Natural killer cell (primary cell): ENCODE data around the gene MACROD2. TPM values are rescaled to one million over a fixed set of nuclear protein-coding genes. Genes with fewer than 3 reads are reported as not detected.

Experiments used
- ATAC-seq, 3 donors: fragments of 150-1000 bp in 2 of 3; fragments of 200-7000 bp in 1 of 3; cut with Tn5 transposase; 1 replicate in 1 of 3; 2 replicates in 2 of 3; pipeline ENCODE4 v1.10.0; 2021; ENCODE audit warnings: mild to moderate bottlenecking in 2 of 3, moderate library complexity in 2 of 3
- DNase-seq, 2 donors: peaks; one replicate each; pipeline versions ENCODE4 v3.0.0 to v3.0.0-alpha.2; 2013 to 2021; ENCODE audit warnings: mixed read lengths in 1 of 2
- H3K27ac ChIP-seq: one replicate; pipeline ENCODE4 v1.5.1; 2013; ENCODE audit warnings: mild to moderate bottlenecking, low read length
- H3K27me3 ChIP-seq: one replicate; pipeline ENCODE4 v1.6.1; 2013; ENCODE audit warnings: low read length; ENCODE audit not compliant: control insufficient read depth, insufficient read depth
- H3K36me3 ChIP-seq: one replicate; pipeline ENCODE4 v1.6.1; 2013; ENCODE audit warnings: low read length; ENCODE audit not compliant: control insufficient read depth, insufficient read depth
- H3K4me1 ChIP-seq: one replicate; pipeline ENCODE4 v1.6.1; 2013; ENCODE audit warnings: low read length; ENCODE audit not compliant: control insufficient read depth, insufficient read depth
- H3K4me3 ChIP-seq: one replicate; pipeline ENCODE4 v1.5.1; 2013; ENCODE audit warnings: low read length
- H3K9me3 ChIP-seq: one replicate; pipeline ENCODE4 v1.6.1; 2013; ENCODE audit warnings: low read length; ENCODE audit not compliant: control insufficient read depth, insufficient read depth
- H3K27ac Mint-ChIP-seq, 2 donors: one replicate each; pipeline ENCODE4 v1.8.0; 2022; ENCODE audit warnings: mild to moderate bottlenecking in 2 of 2, mixed read lengths in 2 of 2, moderate library complexity in 1 of 2
- H3K27me3 Mint-ChIP-seq, 2 donors: one replicate each; pipeline ENCODE4 v1.8.0; 2022; ENCODE audit warnings: low read depth in 2 of 2, mixed read lengths in 2 of 2
- H3K36me3 Mint-ChIP-seq: one replicate; pipeline ENCODE4 v1.8.0; 2022; ENCODE audit warnings: mixed read lengths
- H3K4me1 Mint-ChIP-seq, 2 donors: one replicate each; pipeline ENCODE4 v1.8.0; 2022; ENCODE audit warnings: mixed read lengths in 2 of 2
- H3K4me3 Mint-ChIP-seq: one replicate; pipeline ENCODE4 v1.8.0; 2022; ENCODE audit warnings: mild to moderate bottlenecking, moderate library complexity, mixed read lengths
- H3K9me3 Mint-ChIP-seq, 2 donors: one replicate each; pipeline ENCODE4 v1.8.0; 2022; ENCODE audit warnings: mixed read lengths in 2 of 2
- WGBS: methylation state at CpG from one replicate; pipeline ENCODE4 v1.1.7; 2013; ENCODE audit warnings: missing lambda C conversion rate; ENCODE audit not compliant: insufficient coverage; 5-methylcytosine and 5-hydroxymethylcytosine counted together
- intact Hi-C: fragments of 100-400 bp; cut with micrococcal nuclease; formaldehyde crosslinking; loops from one replicate; pipeline ENCODE4 v1.14.2; 2022
- total RNA-seq, 4 donors: library from RNA; stranded (reverse); fragments of 120-200 nt in 1 of 4; gene quantifications; one replicate each; pipeline versions ENCODE4 v1.2.3 to v1.2.4, GENCODE V29; 2013 to 2022
- TF ChIP-seq, protein P1 (sequence below): fragments of 200-600 bp; IDR thresholded peaks from one replicate; pipeline ENCODE4 v1.8.0; 2022; ENCODE audit warnings: antibody characterized with exemption

The MACROD2 gene
- total RNA-seq, 3 donors from 2014 or later (not counting 1 experiment from before 2014, with no cell fraction given): 0.19 to 0.88 TPM; not detected in 1

DNA sequence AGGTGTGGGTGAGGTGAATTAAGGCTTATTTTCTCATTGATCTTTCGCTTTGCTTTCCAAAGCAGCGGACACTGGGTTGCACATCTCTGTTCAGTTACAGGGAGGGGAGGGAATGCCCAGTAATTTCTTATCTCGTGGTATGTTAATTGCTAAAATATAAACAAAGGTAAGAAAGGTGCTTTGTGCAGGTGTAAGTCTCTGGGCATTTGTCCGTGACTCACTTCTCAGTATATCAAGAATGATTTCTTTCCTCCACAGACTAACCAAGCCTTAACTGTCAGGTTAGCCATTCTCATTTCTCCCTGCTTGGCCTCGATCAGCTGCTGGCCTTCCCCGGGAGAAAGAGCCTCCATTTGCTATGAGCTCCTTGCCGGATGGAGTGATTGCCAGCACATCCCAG is 1715.9 kb downstream of the MACROD2 start:
- H3K27me3 ChIP-seq: no peaks in the 10 kb centered on the region

DNA sequence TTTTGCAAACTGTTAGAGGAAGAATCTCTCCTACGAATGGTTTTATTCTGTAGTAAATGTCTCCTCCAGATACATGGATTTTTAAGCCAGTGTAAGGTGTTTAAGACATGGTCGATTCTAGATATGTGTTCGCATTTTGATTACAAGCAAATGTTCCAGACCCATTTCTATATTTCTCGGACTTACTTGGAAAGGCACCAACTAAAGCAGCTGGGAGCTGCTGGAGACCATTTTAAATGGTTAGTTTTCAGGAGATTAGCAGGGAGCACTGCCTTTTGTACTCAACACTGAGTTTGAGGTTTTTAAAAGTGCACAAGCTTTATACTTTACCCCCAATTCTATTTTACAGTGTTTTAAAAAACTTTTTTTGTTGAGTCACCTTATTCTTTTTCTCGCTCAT is 1720.9 kb downstream of the MACROD2 start:
- H3K36me3 ChIP-seq: no peaks in the 10 kb centered on the region
- no peak overlapping the region for H3K4me3 ChIP-seq
- no peaks in the 10 kb centered on the region for H3K4me1 Mint-ChIP-seq
- peaks cover 0 to 5% of the 10 kb centered on the region in 2 donors for H3K27me3 Mint-ChIP-seq
- DNase-seq: no peak
- H3K4me3 Mint-ChIP-seq: no peak overlapping the region
- H3K27ac Mint-ChIP-seq: no peak overlapping the region
- 95% methylated on average over 5 of the region's 5 CpGs for WGBS
- no peaks in the 10 kb centered on the region for H3K27me3 ChIP-seq
- no peak overlapping the region for H3K27ac ChIP-seq
- H3K9me3 ChIP-seq: no peaks in the 10 kb centered on the region
- H3K9me3 Mint-ChIP-seq: peaks cover 0 to 3% of the 10 kb centered on the region in 2 donors
- no peak for ATAC-seq
- H3K36me3 Mint-ChIP-seq: no peaks in the 10 kb centered on the region
- H3K4me1 ChIP-seq: no peaks in the 10 kb centered on the region
- intact Hi-C loops: no loop called here
- TF ChIP-seq, protein P1, sequence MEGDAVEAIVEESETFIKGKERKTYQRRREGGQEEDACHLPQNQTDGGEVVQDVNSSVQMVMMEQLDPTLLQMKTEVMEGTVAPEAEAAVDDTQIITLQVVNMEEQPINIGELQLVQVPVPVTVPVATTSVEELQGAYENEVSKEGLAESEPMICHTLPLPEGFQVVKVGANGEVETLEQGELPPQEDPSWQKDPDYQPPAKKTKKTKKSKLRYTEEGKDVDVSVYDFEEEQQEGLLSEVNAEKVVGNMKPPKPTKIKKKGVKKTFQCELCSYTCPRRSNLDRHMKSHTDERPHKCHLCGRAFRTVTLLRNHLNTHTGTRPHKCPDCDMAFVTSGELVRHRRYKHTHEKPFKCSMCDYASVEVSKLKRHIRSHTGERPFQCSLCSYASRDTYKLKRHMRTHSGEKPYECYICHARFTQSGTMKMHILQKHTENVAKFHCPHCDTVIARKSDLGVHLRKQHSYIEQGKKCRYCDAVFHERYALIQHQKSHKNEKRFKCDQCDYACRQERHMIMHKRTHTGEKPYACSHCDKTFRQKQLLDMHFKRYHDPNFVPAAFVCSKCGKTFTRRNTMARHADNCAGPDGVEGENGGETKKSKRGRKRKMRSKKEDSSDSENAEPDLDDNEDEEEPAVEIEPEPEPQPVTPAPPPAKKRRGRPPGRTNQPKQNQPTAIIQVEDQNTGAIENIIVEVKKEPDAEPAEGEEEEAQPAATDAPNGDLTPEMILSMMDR: no peak

More for the DNA sequence above, 1715.9 kb downstream of the MACROD2 start:
- Histone ChIP-seq H3K4me1 (no peaks in the 10 kb centered on the region), H3K9me3 (no peaks in the 10 kb centered on the region), H3K4me3 (no peak overlapping the region), H3K27ac (no peak overlapping the region), H3K36me3 (no peaks in the 10 kb centered on the region)
- DNase-seq: no peak
- intact Hi-C loops: no loop called here
- no peaks in the 10 kb centered on the region for H3K4me1 Mint-ChIP-seq
- WGBS: 81% methylated on average over 7 of the region's 7 CpGs
- ATAC-seq: no peak
- no peaks in the 10 kb centered on the region for H3K27me3 Mint-ChIP-seq
- no peaks in the 10 kb centered on the region for H3K36me3 Mint-ChIP-seq
- TF ChIP-seq, protein P1: no peak
- H3K9me3 Mint-ChIP-seq: no peaks in the 10 kb centered on the region
- no peak overlapping the region for H3K4me3 Mint-ChIP-seq
- no peak overlapping the region for H3K27ac Mint-ChIP-seq

DNA sequence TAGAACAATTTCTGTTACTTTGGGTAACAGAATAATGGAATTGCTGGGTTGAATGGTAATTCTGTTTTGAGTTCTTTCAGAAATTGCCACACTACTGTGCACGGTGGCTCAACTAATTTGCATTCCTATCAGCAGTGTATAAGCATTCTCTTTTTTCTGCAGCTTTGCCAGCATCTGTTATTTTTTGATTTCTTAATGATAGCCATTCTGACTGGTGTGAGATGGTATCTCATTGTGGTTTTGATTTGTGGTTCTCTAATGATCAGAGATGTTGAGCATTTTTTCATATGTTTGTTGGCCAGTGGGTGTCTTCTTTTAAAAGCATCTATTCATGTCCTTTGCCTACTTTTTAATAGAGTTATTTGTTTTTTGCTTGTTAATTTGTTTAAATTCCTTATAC is 1731.1 kb downstream of the MACROD2 start:
- peaks cover 0 to 4% of the 10 kb centered on the region in 2 donors for H3K27me3 Mint-ChIP-seq
- H3K36me3 Mint-ChIP-seq: no peaks in the 10 kb centered on the region
- ATAC-seq: no peak
- TF ChIP-seq, protein P1: no peak
- no peaks in the 10 kb centered on the region for H3K4me1 Mint-ChIP-seq
- H3K4me3 Mint-ChIP-seq: no peak overlapping the region
- Histone ChIP-seq H3K27me3 (no peaks in the 10 kb centered on the region), H3K4me3 (no peak overlapping the region), H3K9me3 (no peaks in the 10 kb centered on the region), H3K4me1 (no peaks in the 10 kb centered on the region), H3K27ac (no peak overlapping the region), H3K36me3 (no peaks in the 10 kb centered on the region)
- 75% methylated on average over 1 of the region's 1 CpG for WGBS
- DNase-seq: no peak
- intact Hi-C loops: no loop called here
- H3K27ac Mint-ChIP-seq: no peak overlapping the region
- H3K9me3 Mint-ChIP-seq: peaks cover 3 to 4% of the 10 kb centered on the region in 2 donors

DNA sequence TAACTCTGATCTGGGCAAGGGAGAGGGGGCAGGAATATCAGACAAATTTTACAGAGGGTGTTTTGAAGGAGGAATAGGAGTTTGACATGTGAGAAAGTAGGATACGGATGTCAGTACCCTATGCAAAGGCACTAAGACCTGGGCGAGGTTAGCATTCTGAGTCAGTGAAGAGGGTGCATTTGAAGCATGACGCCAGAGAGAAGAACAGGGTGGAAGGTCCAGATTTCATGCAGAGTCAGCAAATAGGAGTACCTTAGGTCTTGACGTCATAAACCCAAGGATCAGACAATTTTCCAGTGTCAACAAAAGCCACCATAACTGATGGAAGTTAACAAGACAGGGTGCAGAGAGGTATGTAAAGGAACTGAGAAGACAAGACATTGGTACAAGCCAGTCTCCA is 1738.7 kb downstream of the MACROD2 start:
- Mint-ChIP-seq H3K9me3 (peaks cover 0 to 4% of the 10 kb centered on the region in 2 donors), H3K4me3 (no peak overlapping the region), H3K4me1 (no peaks in the 10 kb centered on the region), H3K27ac (no peak overlapping the region), H3K36me3 (no peaks in the 10 kb centered on the region), H3K27me3 (peaks cover 0 to 3% of the 10 kb centered on the region in 2 donors)
- Histone ChIP-seq H3K36me3 (no peaks in the 10 kb centered on the region), H3K27me3 (no peaks in the 10 kb centered on the region), H3K27ac (no peak overlapping the region), H3K4me1 (no peaks in the 10 kb centered on the region), H3K4me3 (no peak overlapping the region), H3K9me3 (no peaks in the 10 kb centered on the region)
- DNase-seq (no peak), ATAC-seq (no peak)
- intact Hi-C loops: no loop called here
- WGBS: 76% methylated on average over 4 of the region's 4 CpGs
- TF ChIP-seq, protein P1: no peak
